BLaER1 treated with 17β-estradiol and CSF1 and Interleukin-3, amounts not matched to agents 10 nM and 100 nM (cell line): Measurements from ENCODE around the gene MAP4K5.
"Not testable (repeated sequence)": the region's sequence is repeated elsewhere in the genome, so short reads cannot be mapped to it uniquely, and the experiment has no call there.

ENCODE experiments used
- H3K27ac ChIP-seq, 11 experiments: shearing (Covaris generic); formaldehyde crosslinking; 2 replicates each; pipeline ENCODE4 v1.8.1; 2022
- H3K27me3 ChIP-seq, 11 experiments: shearing (Covaris generic); formaldehyde crosslinking; 2 replicates each; pipeline ENCODE4 v1.8.1; 2022
- H3K36me3 ChIP-seq, 11 experiments: shearing (Covaris generic); formaldehyde crosslinking; 2 replicates each; pipeline ENCODE4 v1.8.1; 2022
- H3K4me1 ChIP-seq, 10 experiments: shearing (Covaris generic); formaldehyde crosslinking; 2 replicates each; pipeline ENCODE4 v1.8.1; 2022
- H3K4me2 ChIP-seq, 11 experiments: shearing (Covaris generic); formaldehyde crosslinking; 2 replicates each; pipeline ENCODE4 v1.8.1; 2022
- H3K4me3 ChIP-seq, 10 experiments: shearing (Covaris generic); formaldehyde crosslinking; 2 replicates each; pipeline ENCODE4 v1.8.1; 2022
- H3K9ac ChIP-seq, 11 experiments: shearing (Covaris generic); formaldehyde crosslinking; 2 replicates each; pipeline ENCODE4 v1.8.1; 2022
- H3K9me3 ChIP-seq, 11 experiments: shearing (Covaris generic); formaldehyde crosslinking; replicated peaks in 1 of 11; 2 replicates each; pipeline ENCODE4 v1.8.1; 2022
- H4K20me1 ChIP-seq, 11 experiments: shearing (Covaris generic); formaldehyde crosslinking; 2 replicates each; pipeline ENCODE4 v1.8.1; 2022
- Cebpa-rat ChIP-seq, 11 experiments: shearing (Covaris generic); IDR thresholded peaks; 2 replicates each; pipeline ENCODE4 v1.8.1; 2022

Gene MAP4K5

GRCh38 chr14:50559990-50560930 lies 27.9 kb upstream of the MAP4K5 start, which contains the start of gene ATL1:
TSS of gene ATL1 (plus strand) at chr14:50560145. CDS start at chr14:50560266, 121 bp downstream.
- Histone ChIP-seq H3K27me3 (peaks cover 12 to 40% (median 26%) of the 10 kb centered on the region in 11 experiments), H3K4me2 (peak within 1 kb of the TSS; percentile 92 to 99 (median 97)), H3K4me1 (peaks cover 6 to 25% (median 20%) of the 10 kb centered on the region in 10 experiments; a peak in 19 of 20 replicates), H3K9me3 (no peaks in the 10 kb centered on the region), H4K20me1 (peaks cover 0 to 8% (median 0%) of the 10 kb centered on the region in 11 experiments; a peak in 5 of 22 replicates), H3K9ac (peak within 1 kb of the TSS; percentile 46 to 70 (median 61); a peak in 20 of 22 replicates), H3K27ac (peak within 1 kb of the TSS in 8 of 11 experiments; percentile 1 to 57 (median 37); a peak in 11 of 22 replicates), H3K4me3 (peak within 1 kb of the TSS; percentile 61 to 79 (median 68)), H3K36me3 (no peaks in the 10 kb centered on the region)
- no peak for TF ChIP-seq Cebpa-rat (IDR thresholded peaks at IDR 0.05)

GRCh38 chr14:50552796-50553195 lies 20.4 kb upstream of the MAP4K5 start:
- not testable (repeated sequence) for H3K36me3 ChIP-seq, H3K9ac ChIP-seq, H4K20me1 ChIP-seq, H3K4me3 ChIP-seq, H3K27ac ChIP-seq, H3K27me3 ChIP-seq, H3K4me1 ChIP-seq, H3K9me3 ChIP-seq, H3K4me2 ChIP-seq

GRCh38 chr14:50551877-50552276 lies 19.5 kb upstream of the MAP4K5 start:
- Histone ChIP-seq H3K9ac (no peak overlapping the region), H4K20me1 (no peaks in the 10 kb centered on the region), H3K4me2 (no peak overlapping the region), H3K9me3 (no peaks in the 10 kb centered on the region), H3K4me3 (no peak overlapping the region), H3K4me1 (no peaks in the 10 kb centered on the region), H3K36me3 (no peaks in the 10 kb centered on the region), H3K27ac (no peak overlapping the region), H3K27me3 (no peaks in the 10 kb centered on the region)
- TF ChIP-seq Cebpa-rat (IDR thresholded peaks at IDR 0.05) = no peak

- Histone ChIP-seq H3K27me3 (no peaks in the 10 kb centered on the region), H3K9ac (no peak overlapping the region), H4K20me1 (no peaks in the 10 kb centered on the region), H3K4me1 (no peaks in the 10 kb centered on the region), H3K4me3 (no peak overlapping the region), H3K9me3 (no peaks in the 10 kb centered on the region), H3K4me2 (no peak overlapping the region), H3K36me3 (no peaks in the 10 kb centered on the region), H3K27ac (no peak overlapping the region)
- no peak for TF ChIP-seq Cebpa-rat (IDR thresholded peaks at IDR 0.05)
Measured at GRCh38 chr14:50550294-50550693, 17.9 kb upstream of the MAP4K5 start.

- H3K4me2 ChIP-seq = no peak overlapping the region
- no peak for TF ChIP-seq Cebpa-rat (IDR thresholded peaks at IDR 0.05)
- no peaks in the 10 kb centered on the region for H3K36me3 ChIP-seq
- no peaks in the 10 kb centered on the region for H3K27me3 ChIP-seq
- no peak overlapping the region for H3K4me3 ChIP-seq
- no peaks in the 10 kb centered on the region for H4K20me1 ChIP-seq
- H3K9ac ChIP-seq = no peak overlapping the region
- no peak overlapping the region for H3K27ac ChIP-seq
- H3K4me1 ChIP-seq = no peaks in the 10 kb centered on the region; a peak in 1 of 20 replicates
- peaks cover 0 to 4% (median 0%) of the 10 kb centered on the region in 11 experiments; a peak in 1 of 22 replicates for H3K9me3 ChIP-seq
Measured at GRCh38 chr14:50545618-50546017, 13.2 kb upstream of the MAP4K5 start.

GRCh38 chr14:50544911-50545310 lies 12.5 kb upstream of the MAP4K5 start:
- no peak for TF ChIP-seq Cebpa-rat (IDR thresholded peaks at IDR 0.05)
- no peak overlapping the region for H3K4me2 ChIP-seq

GRCh38 chr14:50542941-50543418 lies 10.6 kb upstream of the MAP4K5 start:
- Histone ChIP-seq H3K36me3 (no peaks in the 10 kb centered on the region), H3K4me2 (no peak overlapping the region), H3K4me3 (no peak overlapping the region), H3K9ac (no peak overlapping the region), H4K20me1 (no peaks in the 10 kb centered on the region), H3K9me3 (peaks cover 4 to 9% (median 7%) of the 10 kb centered on the region in 11 experiments), H3K27ac (no peak overlapping the region), H3K4me1 (no peaks in the 10 kb centered on the region; a peak in 1 of 20 replicates), H3K27me3 (no peaks in the 10 kb centered on the region)
- TF ChIP-seq Cebpa-rat (IDR thresholded peaks at IDR 0.05) = no peak

More at GRCh38 chr14:50544911-50545310, 12.5 kb upstream of the MAP4K5 start:
- peaks cover 0 to 4% (median 0%) of the 10 kb centered on the region in 11 experiments; a peak in 1 of 22 replicates for H3K9me3 ChIP-seq
- no peaks in the 10 kb centered on the region for H3K27me3 ChIP-seq
- H3K4me1 ChIP-seq = no peaks in the 10 kb centered on the region; a peak in 1 of 20 replicates
- H3K9ac ChIP-seq = no peak overlapping the region
- H3K36me3 ChIP-seq = no peaks in the 10 kb centered on the region
- no peaks in the 10 kb centered on the region for H4K20me1 ChIP-seq
- H3K4me3 ChIP-seq = no peak overlapping the region
- H3K27ac ChIP-seq = no peak overlapping the region

GRCh38 chr14:50541159-50541567 lies 8.8 kb upstream of the MAP4K5 start:
- Histone ChIP-seq H3K9ac (no peak overlapping the region), H4K20me1 (no peaks in the 10 kb centered on the region), H3K27me3 (no peaks in the 10 kb centered on the region), H3K27ac (no peak overlapping the region), H3K4me2 (no peak overlapping the region), H3K9me3 (peaks cover 18 to 25% (median 22%) of the 10 kb centered on the region in 11 experiments), H3K4me3 (no peak overlapping the region), H3K4me1 (no peaks in the 10 kb centered on the region; a peak in 1 of 20 replicates), H3K36me3 (no peaks in the 10 kb centered on the region)
- no peak for TF ChIP-seq Cebpa-rat (IDR thresholded peaks at IDR 0.05)

- peaks cover 0 to 8% (median 0%) of the 10 kb centered on the region in 10 experiments; a peak in 8 of 20 replicates for H3K4me1 ChIP-seq
- H3K27ac ChIP-seq = no peak overlapping the region
- peaks cover 16 to 25% (median 22%) of the 10 kb centered on the region in 11 experiments for H3K9me3 ChIP-seq
- H3K36me3 ChIP-seq = no peaks in the 10 kb centered on the region
- H3K9ac ChIP-seq = no peak overlapping the region
- H4K20me1 ChIP-seq = no peaks in the 10 kb centered on the region
- H3K27me3 ChIP-seq = no peaks in the 10 kb centered on the region
- TF ChIP-seq Cebpa-rat (IDR thresholded peaks at IDR 0.05) = no peak
- no peak overlapping the region for H3K4me2 ChIP-seq
- H3K4me3 ChIP-seq = no peak overlapping the region
Measured at GRCh38 chr14:50539051-50539450, 6.7 kb upstream of the MAP4K5 start.

GRCh38 chr14:50538034-50538433 lies 5.7 kb upstream of the MAP4K5 start:
- H3K4me2 ChIP-seq, H3K36me3 ChIP-seq, H3K9ac ChIP-seq, H3K4me3 ChIP-seq, H3K27me3 ChIP-seq, H3K27ac ChIP-seq, H4K20me1 ChIP-seq: not testable (repeated sequence)
- Histone ChIP-seq H3K9me3 (peaks cover 16 to 25% (median 22%) of the 10 kb centered on the region in 11 experiments), H3K4me1 (peaks cover 5 to 18% (median 8%) of the 10 kb centered on the region in 10 experiments)
